H54 (cell line): ENCODE results near the gene PDZRN3.

Source experiments
- DNase-seq: peaks from one replicate; pipeline ENCODE4 v3.0.0; 2011; ENCODE audit warnings: low spot score, mixed read lengths; ENCODE audit not compliant: insufficient read length
- FAIRE-seq: peaks from 3 replicates; lab custom pipeline; 2011; peaks lifted over from hg19 to GRCh38; lab: Jason Lieb, UNC
- POLR2A ChIP-seq: IDR thresholded peaks from 2 replicates; pipeline ENCODE4 v1.6.1; 2011; ENCODE audit warnings: low read depth, mild to moderate bottlenecking, low read length

Gene PDZRN3

DNA sequence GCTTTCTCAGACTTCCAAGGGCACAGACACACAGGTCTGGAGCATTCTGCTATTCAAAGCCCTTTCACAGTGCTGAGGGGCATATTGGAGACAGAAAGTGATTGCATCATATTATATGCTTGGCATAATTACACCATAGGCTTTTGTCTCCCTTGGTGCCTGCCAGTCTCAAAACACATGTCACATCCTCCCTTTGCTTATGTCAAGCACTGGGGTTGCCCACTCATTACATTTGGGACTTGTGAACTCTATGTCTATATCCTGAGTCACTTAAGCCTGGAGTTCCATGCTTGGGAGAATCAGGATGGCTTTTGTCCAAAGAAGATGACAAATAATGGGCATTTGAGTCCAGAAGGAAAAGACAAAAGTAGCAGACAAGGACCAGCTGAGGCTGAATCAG, 12.3 kb upstream of the PDZRN3 start:
- TF ChIP-seq POLR2A = no peak
- no peak for DNase-seq
- no peak for FAIRE-seq

GRCh38 chr3:73635254-73635653, 10.5 kb upstream of the PDZRN3 start:
- no peak for TF ChIP-seq POLR2A
- no peak for FAIRE-seq
- DNase-seq = no peak

DNA sequence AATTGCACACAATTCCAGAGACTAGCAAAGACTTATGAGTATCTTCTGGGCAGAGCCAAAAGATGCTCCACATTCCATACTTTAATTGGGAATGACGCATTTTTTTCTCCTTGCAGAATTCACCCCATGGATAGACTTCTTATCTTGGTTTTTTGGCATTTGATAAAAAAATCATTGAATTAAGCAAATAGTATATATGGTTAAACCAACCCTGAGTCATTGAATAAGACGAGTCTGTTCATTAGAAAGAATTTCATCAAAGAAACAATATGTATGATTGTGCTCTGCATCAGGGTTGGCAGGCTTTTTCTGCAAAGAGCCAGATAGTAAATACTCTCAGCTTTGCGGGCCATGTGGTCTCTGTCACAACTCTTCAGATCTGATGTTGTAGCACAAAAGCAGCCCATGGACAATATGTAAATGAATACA, 9.2 kb upstream of the PDZRN3 start:
- FAIRE-seq = no peak
- TF ChIP-seq POLR2A = no peak
- no peak for DNase-seq

DNA sequence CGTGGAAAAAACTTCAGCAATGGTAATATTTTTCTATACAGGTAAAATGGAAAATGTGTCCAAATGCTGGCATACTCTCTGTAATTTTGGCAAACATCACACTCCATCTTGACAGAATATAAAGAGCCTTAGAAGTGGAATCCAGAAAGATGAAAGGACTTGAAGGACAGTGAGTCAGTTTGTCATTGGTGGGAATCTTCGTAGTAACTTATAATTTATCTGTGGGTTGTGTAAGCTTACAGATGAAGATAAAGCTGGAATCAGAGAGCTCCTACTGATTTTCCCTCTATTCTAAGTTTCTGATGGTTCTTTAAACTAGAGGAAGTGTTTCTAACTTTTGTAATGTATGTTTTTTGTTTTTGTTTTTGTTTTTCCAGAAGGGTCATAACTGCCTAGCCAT, 8.7 kb upstream of the PDZRN3 start:
- no peak for TF ChIP-seq POLR2A
- DNase-seq (no peak), FAIRE-seq (no peak)

DNA sequence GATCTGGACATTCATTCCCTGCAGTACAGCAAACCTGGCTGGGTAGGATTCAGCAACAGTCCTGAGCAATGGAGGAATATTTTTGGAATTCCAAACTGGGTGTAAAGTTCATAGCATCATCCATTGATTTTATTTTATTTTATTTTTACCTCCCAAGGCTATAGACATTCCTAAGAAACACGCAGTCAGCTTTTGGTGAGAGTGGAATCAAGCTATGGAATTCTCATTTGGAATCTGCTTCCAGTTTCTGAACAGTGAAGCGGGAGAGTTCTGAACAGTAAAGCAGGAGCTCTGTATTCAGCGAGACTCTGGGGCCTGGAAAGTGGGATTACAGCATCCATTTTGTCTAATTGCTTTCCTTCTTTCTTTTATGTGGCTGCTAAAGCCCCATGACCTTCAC, 1.4 kb upstream of the PDZRN3 start:
- TF ChIP-seq POLR2A = no peak
- DNase-seq (no peak), FAIRE-seq (no peak)

DNA sequence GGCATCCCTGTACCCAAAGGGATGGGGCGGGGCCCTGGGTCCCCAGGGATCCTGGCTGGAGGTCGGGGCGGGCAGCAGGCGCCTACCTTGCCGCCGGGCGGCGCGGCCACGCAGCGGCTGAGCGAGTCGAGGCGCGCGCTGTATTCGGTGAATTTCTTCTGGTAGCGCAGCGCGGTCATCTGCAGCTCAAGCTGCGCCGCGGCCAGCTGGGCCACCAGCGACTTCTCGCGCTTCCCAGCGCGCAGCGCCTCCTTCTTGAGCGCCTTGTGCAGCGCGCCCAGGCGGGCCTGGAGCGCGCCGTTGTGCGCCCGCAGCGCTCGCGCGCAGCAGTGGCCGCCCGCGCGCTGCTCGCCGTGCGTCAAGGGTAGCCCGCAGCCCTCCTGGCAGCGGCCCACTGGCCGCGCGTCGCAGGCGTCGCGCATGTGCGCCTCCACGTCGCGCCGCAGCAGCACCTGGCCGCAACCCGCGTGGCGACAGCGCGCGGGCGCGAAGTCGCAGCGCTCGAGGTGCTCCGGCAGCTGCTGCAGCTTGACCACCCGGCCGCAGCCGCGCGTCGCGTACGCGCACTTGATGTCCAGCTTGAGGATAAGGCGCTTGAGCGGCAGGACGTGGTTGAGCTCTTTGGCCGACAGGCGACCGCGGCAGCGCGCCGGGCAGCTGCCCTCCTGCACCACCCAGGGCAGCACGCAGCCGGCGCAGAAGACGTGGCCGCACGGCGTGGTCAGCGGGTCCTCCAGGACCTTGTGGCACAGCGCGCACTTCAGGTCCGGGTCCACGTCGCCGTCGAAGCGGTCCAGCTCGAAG, 522 bp downstream of the PDZRN3 start:
- DNase-seq (no peak), FAIRE-seq (no peak)
- no peak for TF ChIP-seq POLR2A

DNA sequence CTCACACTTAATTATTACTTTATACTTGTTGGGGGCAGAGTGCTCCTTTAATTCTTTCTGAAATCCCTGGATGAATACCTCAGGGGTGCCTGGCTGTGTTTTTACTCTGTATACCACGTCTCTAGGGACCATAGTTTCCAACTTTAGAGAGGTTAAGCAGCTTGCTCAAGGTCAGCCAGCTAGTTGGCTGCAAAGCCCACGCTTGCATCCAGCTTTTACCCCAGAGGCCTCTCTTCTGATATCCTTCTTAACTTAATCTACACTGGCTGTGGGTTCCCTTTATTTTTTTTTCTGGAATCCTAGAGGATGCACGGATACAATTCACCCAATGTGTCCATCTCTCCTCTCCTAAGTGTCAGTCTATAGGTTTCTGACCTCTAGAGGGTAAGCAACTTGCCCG, 1.4 kb downstream of the PDZRN3 start:
- no peak for TF ChIP-seq POLR2A
- DNase-seq = no peak
- no peak for FAIRE-seq

DNA sequence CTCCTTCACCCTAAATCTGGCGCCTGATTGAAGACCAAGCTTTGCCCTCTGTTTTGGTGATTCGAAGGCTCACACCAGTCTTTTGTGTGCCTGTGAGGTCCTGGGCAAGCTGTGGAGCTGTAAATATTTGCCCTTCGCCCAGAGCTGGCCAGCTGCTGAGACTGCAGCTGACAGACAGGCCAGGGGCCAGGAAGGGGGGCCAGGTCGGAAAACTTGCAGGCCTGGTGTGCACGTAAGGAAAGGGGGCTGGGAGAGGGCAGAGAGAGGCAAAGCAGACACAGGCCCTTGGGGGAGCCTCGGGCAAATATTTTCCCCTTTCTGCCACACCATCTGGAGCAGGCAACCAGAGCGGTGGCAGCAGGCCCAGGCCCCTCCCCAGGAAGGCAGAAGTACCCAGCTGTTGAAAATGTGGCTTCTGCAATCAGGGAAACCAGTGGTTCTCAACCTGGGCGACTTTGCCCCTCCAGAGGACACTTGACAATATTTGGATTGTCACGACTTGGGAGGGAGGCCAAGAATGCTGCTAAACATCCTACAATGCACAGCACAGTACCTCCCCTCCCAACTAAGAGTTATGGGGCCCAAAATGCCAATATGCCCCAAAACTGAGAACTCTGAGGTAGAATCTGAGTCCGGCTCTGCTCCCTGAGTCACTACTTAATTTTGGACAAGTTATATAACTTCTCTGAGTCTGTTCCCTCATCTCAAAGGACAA, 2.5 kb downstream of the PDZRN3 start:
- DNase-seq (no peak), FAIRE-seq (no peak)
- no peak for TF ChIP-seq POLR2A

- no peak for TF ChIP-seq POLR2A
- no peak for DNase-seq
These were observed 3.4 kb downstream of the PDZRN3 start for GRCh38 chr3:73621388-73621787.

GRCh38 chr3:73618461-73618860, 6.3 kb downstream of the PDZRN3 start:
- DNase-seq (no peak), FAIRE-seq (no peak)
- no peak for TF ChIP-seq POLR2A

More at GRCh38 chr3:73621388-73621787, 3.4 kb downstream of the PDZRN3 start:
- no peak for FAIRE-seq

DNA sequence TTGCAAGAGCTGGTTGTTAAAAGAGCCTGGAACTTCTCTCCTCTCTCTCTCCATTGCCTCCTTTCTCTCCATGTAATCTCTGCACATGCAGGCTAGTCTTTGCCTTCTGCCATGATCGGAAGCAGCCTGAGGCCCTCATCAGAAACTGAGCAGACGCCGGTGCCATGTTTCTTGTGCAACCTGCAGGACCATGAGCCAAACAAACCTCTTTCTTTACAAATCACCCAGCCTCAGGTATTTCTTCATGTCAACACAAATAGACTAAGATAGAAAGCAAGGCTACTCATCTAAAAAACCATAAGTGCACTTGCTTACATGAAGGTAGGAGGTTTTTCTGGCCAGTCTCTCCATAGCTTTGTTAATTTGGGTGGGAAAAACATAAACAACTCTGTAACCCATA, 8.7 kb downstream of the PDZRN3 start:
- no peak for TF ChIP-seq POLR2A
- FAIRE-seq = no peak

DNA sequence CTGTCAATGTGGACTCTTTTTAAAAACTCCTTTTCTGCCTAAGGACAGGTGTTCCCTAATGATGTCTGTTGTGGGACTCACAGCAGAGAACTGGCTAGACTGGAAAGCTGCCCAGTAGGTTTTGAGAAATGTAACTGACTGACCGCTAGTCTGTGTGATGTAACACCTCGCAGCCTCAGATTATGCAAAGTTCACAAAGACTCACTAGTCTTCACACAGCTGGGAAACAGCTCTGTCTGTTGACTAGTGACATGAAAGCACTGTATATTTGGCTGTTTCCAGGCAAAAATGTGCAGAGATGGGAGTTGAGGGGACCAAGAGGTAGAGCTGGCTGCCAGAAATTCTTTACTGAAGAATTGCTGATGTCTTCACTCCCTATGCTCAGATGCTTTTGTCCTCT, 10.3 kb downstream of the PDZRN3 start:
- DNase-seq (no peak), FAIRE-seq (no peak)
- TF ChIP-seq POLR2A = no peak

More for the DNA sequence above, 8.7 kb downstream of the PDZRN3 start:
- DNase-seq = no peak

DNA sequence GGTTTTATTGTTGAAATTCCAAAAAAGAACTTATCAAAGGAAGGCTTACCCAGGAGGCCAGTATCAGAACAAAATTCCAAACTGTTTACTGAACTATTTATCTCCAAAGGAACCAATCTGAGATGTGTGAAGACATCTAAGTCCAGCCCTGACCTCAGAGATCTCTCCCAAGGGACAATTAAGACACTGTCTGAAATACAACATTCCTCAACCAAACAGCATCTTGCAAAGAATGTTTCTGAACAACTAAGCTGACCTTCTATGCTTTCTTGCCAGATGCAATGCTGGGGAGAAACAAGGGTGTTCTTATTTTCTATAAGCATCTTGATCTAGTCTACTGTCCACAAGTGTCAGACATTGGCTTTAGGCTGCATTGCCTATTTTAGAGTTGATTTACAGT, 13.6 kb downstream of the PDZRN3 start:
- no peak for FAIRE-seq

DNA sequence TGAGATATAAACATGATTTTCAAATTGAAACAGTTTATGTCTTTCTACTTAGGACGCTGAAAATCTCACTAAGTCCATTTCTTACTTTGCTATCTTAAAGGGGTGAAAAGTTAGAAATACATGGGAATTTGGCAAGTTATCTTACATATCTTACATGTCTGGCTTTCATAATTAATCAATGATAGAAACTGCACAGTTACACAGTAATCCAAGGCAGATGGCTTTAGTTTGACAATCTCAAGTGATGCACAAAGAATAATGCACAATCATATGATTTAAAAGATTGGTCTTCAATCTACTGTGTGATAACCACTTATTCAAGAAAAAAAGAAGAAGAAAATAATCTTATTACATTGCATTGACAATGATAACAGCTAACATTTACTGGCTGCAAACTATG, 14.2 kb downstream of the PDZRN3 start:
- no peak for DNase-seq
- no peak for TF ChIP-seq POLR2A
- FAIRE-seq = no peak

More for the DNA sequence above, 13.6 kb downstream of the PDZRN3 start:
- no peak for TF ChIP-seq POLR2A
- DNase-seq = no peak
